ENCODE data around the gene TJAP1. TPM values are rescaled to one million over a fixed set of nuclear protein-coding genes. Genes with fewer than 3 reads are reported as not detected.
"Not testable (repeated sequence)": the region's sequence is repeated elsewhere in the genome, so short reads cannot be mapped to it uniquely, and the experiment has no call there.

TJAP1 gene
- total RNA-seq, 1 experiment from 2014 or later = 7.8 TPM

- DNase-seq (ENCODE audit: low read depth) = no peak
These were observed 23.5 kb upstream of the TJAP1 start for GRCh38 chr6:43453831-43454230.

- DNase-seq (ENCODE audit: low read depth) = no peak
These were observed 23.1 kb upstream of the TJAP1 start for GRCh38 chr6:43454290-43454695.

- DNase-seq (ENCODE audit: low read depth) = peak; percentile 77
These were observed 22.5 kb upstream of the TJAP1 start for GRCh38 chr6:43454696-43455530.

GRCh38 chr6:43455531-43456428 lies 21.6 kb upstream of the TJAP1 start, which contains the start of gene DLK2:
Gene DLK2 (minus strand): TSS chr6:43455548. CDS start chr6:43454825, 723 bp downstream.
- DNase-seq (ENCODE audit: low read depth) = no peak

DNA sequence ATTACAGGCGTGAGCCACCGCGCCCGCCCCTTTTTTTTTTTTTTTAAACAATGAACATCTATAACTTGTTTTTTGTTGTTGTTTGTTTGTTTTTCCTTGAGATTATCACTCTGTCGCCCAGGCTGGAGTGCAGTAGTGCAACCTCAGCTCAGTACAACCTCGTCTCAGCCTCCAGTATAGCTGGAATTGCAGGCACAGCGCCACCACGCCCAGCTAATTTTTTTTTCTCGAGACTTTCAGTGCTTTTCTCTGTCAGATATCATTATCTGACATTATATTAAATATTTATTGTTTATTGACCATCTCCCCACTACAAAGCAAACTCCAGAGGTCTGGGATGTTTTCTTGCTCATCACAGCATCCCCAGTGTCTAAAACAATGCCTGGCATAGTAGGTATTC lies 19.7 kb upstream of the TJAP1 start:
- no peak for DNase-seq (ENCODE audit: low read depth)

DNA sequence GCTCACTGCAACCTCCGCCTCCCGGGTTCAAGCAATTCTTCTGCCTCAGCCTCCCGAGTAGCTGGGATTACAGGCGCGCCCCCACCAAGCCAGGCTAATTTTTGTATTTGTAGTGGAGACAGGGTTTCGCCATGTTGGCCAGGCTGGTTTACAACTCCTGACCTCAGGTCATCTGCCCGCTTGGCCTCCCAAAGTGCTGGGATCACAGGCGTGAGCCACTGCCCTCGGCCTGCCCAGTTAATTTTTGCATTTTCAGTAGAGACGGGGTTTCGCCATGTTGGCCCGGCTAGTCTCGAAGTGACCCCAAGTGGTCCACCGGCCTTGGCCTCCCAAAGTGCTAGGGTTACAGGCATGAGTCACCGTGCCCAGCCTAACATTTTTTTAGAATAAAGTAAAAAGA lies 19.2 kb upstream of the TJAP1 start:
- DNase-seq (ENCODE audit: low read depth) = not testable (repeated sequence)

- DNase-seq (ENCODE audit: low read depth) = no peak
These were observed 17.8 kb upstream of the TJAP1 start for GRCh38 chr6:43459535-43459934.

- no peak for DNase-seq (ENCODE audit: low read depth)
These were observed 17.3 kb upstream of the TJAP1 start for GRCh38 chr6:43460032-43460431.

DNA sequence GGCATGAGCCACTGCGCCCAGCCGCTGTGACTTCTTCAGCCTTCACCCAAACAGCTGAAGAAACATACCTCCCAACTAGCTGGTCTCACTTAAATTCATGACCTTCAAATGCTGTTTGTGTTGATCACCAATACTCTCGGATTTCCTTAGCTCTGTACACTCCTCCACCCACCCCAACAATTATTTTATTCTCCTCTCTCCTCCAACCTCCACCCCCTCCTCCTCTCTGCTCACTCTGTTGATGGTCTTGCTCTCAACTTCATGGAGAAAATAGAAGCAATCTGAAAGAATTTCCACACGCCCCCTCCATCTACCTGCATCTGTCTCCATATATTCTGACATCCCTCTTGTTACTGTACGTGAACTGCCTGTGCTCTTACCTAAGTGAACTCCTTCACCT lies 15.4 kb upstream of the TJAP1 start:
- no peak for DNase-seq (ENCODE audit: low read depth)

DNA sequence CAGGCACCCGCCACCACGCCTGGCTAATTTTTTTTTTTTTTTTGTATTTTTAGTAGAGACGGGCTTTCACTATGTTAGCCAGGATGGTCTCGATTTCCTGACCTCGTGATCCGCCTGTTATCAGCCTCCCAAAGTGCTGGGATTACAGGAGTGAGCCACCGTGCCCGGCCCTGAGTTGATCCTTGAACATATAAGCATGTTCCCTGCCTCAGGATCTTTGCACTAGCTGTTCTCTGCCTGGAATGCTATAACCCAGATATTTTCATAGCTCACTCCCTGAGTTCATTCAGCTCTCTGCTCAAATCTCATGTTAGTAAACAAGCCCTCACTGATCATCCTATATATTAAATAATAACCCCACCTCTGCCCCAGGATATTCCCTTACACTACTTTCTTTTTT lies 13.0 kb upstream of the TJAP1 start:
- DNase-seq (ENCODE audit: low read depth) = no peak

GRCh38 chr6:43465948-43466347 lies 11.4 kb upstream of the TJAP1 start:
- no peak for DNase-seq (ENCODE audit: low read depth)

GRCh38 chr6:43467265-43467664 lies 10.1 kb upstream of the TJAP1 start:
- not testable (repeated sequence) for DNase-seq (ENCODE audit: low read depth)

GRCh38 chr6:43467752-43468151 lies 9.6 kb upstream of the TJAP1 start:
- no peak for DNase-seq (ENCODE audit: low read depth)

DNA sequence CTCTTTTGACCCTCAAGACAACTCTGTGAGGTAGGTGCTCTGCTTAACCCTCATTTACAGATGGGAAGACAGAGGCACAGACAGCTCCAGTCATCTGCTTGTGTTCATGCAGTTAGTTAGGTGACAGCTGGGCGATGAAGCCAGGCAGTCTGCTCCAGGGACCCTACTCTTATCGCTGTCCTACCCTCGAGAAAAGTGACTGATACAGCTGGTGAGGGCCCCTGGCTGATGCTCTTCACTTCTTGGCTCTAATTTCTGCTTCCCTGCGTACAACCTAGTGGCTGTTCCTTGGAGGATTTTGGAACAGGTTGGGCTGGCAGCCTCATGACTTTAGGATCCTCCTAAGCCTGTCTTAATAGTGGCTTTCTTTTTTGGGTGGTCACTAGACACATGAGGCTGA lies 9.1 kb upstream of the TJAP1 start:
- no peak for DNase-seq (ENCODE audit: low read depth)

DNA sequence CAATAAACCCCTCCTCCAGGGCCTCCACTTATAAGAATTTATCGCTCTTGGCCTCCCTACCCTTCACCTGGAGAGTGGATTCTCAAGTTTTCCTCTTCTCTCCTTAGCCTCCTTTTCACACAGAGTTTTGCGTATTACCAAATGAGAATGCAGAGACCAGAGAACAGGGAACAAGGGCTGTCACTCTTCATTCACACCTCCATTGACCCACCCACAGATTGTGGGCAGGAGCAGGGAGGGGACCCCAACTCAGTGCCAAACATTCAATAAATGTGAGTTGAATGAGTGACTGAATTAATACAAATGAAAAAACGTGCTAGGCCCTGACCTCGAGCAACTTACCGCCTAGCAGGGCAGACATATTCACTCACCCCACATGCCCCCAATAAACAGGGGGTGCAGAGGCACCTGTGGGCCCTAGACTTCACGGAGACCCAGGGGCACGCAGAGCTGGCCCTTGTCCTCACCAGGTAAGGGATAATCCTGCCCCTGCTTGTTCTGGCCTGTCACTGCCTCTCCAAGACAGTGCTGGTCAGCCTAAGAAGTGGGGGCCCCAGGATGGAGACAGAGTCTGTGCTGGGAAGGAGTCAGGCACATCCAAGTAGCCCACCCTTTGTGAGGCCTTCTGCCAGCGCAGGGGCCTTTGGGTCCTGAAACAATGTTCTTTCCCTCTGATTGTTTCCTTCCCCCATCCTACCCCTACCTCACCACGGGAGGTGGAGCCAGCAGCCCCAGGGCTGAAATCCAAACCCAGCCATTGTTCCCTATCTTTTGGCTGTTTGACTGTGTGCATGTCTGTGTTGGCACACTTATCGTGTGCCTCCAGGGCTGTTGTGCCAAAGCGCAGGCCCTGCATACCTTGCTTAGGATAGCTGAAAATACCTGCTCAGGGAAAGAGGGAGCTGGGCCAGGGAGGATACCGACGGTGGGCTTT lies 8.4 kb upstream of the TJAP1 start:
- no peak for DNase-seq (ENCODE audit: low read depth)

GRCh38 chr6:43469947-43470346 lies 7.4 kb upstream of the TJAP1 start:
- no peak for DNase-seq (ENCODE audit: low read depth)

- no peak for DNase-seq (ENCODE audit: low read depth)
These were observed 6.0 kb upstream of the TJAP1 start for GRCh38 chr6:43471399-43471798.

GRCh38 chr6:43472515-43472914 lies 4.9 kb upstream of the TJAP1 start:
- DNase-seq (ENCODE audit: low read depth) = no peak

- no peak for DNase-seq (ENCODE audit: low read depth)
These were observed 1.9 kb upstream of the TJAP1 start for GRCh38 chr6:43475516-43475915.

GRCh38 chr6:43476746-43477145 lies 624 bp upstream of the TJAP1 start:
- no peak for DNase-seq (ENCODE audit: low read depth)

GRCh38 chr6:43478008-43478372 lies 620 bp downstream of the TJAP1 start:
- no peak for DNase-seq (ENCODE audit: low read depth)

DNA sequence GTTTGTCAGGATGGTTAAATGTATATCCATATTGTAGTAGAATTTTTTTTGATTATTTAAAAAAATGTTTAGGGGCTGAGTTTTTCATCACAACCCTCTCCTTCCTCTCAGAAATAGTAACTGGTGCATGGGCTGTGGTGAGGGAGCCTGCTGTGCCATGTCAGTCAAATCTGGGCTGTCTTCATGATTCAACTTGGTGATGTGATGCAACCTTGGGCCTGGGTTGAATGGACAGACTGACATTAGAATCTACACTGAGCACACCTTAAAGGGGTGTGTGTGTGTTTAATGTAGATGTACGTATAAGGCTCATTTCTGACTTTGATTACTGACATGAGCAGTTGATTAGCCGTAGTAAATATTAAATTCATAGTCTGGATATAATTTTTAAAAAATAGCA lies 3.7 kb downstream of the TJAP1 start:
- no peak for DNase-seq (ENCODE audit: low read depth)
